HCT116 (cell line): Measurements from ENCODE around the gene ENPEP.

Source experiments
- CEBPB ChIP-seq: IDR thresholded peaks from 2 replicates; pipeline ENCODE4 v1.6.1; 2012; ENCODE audit warnings: low read depth
- CTCF ChIP-seq, 3 experiments: fragments of 200-600 bp in 1 of 3; sonication (generic) in 1 of 3; IDR thresholded peaks in 2 of 3; conservative IDR thresholded peaks in 1 of 3; 2 replicates each; pipeline ENCODE4 v1.5.1; 2012 to 2017; ENCODE audit warnings: low read depth in 2 of 3, low read length in 2 of 3, antibody characterized with exemption in 1 of 3, borderline replicate concordance in 1 of 3, control low read depth in 1 of 3, mild to moderate bottlenecking in 1 of 3, mixed read lengths in 1 of 3, mixed run types in 1 of 3, moderate library complexity in 1 of 3; ENCODE audit not compliant: insufficient read depth in 1 of 3
- JUND ChIP-seq: IDR thresholded peaks from 2 replicates; pipeline ENCODE4 v1.6.1; 2012
- POLR2AphosphoS5 ChIP-seq: IDR thresholded peaks from 2 replicates; pipeline ENCODE4 v1.6.1; 2011; ENCODE audit warnings: mild to moderate bottlenecking, low read depth, low read length, moderate library complexity
- ZNF274 ChIP-seq: fragments of 200-500 bp; sonication (Bioruptor generic); IDR thresholded peaks from 2 replicates; pipeline ENCODE4 v1.6.1; 2014; ENCODE audit warnings: mild to moderate bottlenecking, low read depth, low read length, inconsistent platforms

- TF ChIP-seq ZNF274 (no peak), CEBPB (no peak), POLR2AphosphoS5 (no peak), CTCF (IDR thresholded peaks at IDR 0.05 in 2 of 3, conservative IDR thresholded peaks at IDR 0.05 in 1 of 3; ENCODE audit: borderline replicate concordance in 1 of 3, insufficient read depth in 1 of 3, low read depth in 2 of 3, low read length in 2 of 3) (no peak), JUND (no peak)
Measured at GRCh38 chr4:110520886-110521285, 44.9 kb downstream of the ENPEP start.
